Lung (tissue), 12 donors: ENCODE results near the gene VEZT. TPM values are rescaled to one million over a fixed set of nuclear protein-coding genes. Genes with fewer than 3 reads are reported as not detected.

Experiments
- ATAC-seq: fragments of 200-7000 bp; cut with Tn5 transposase; one replicate; pipeline ENCODE4 v1.9.1; 2020; ENCODE audit warnings: moderate number of reproducible peaks; ENCODE audit not compliant: insufficient read depth, low FRiP score
- DNase-seq, 3 donors: peaks; one replicate each; pipeline ENCODE4 v3.0.0-alpha.2; 2013 to 2017
- H3K27ac ChIP-seq, 2 donors: one replicate each; pipeline ENCODE4 v1.5.1; 2013; ENCODE audit warnings: mild to moderate bottlenecking in 2 of 2, moderate library complexity in 2 of 2, control low read depth in 1 of 2, inconsistent platforms in 1 of 2, low read depth in 1 of 2, low read length in 1 of 2
- H3K27me3 ChIP-seq, 3 donors: one replicate each; pipeline ENCODE4 v1.5.1; 2013; ENCODE audit warnings: low read length in 2 of 3; ENCODE audit not compliant: control insufficient read depth in 3 of 3, insufficient read depth in 3 of 3
- H3K36me3 ChIP-seq, 4 donors: one replicate each; pipeline ENCODE4 v1.5.1; 2013; ENCODE audit warnings: low read length in 4 of 4, mild to moderate bottlenecking in 1 of 4, moderate library complexity in 1 of 4; ENCODE audit not compliant: control insufficient read depth in 4 of 4, insufficient read depth in 4 of 4
- H3K4me1 ChIP-seq, 5 donors: one replicate each; pipeline ENCODE4 v1.5.1; 2013; ENCODE audit warnings: low read length in 5 of 5, mild to moderate bottlenecking in 2 of 5, moderate library complexity in 1 of 5; ENCODE audit not compliant: control insufficient read depth in 5 of 5, insufficient read depth in 5 of 5
- H3K4me3 ChIP-seq: one replicate; pipeline ENCODE4 v1.5.1; 2013; ENCODE audit warnings: mild to moderate bottlenecking, control low read depth, moderate library complexity
- H3K9ac ChIP-seq, 2 donors: one replicate each; pipeline ENCODE4 v1.5.1; 2013; ENCODE audit warnings: low read length in 2 of 2, control low read depth in 1 of 2; ENCODE audit not compliant: insufficient read depth in 1 of 2
- H3K9me3 ChIP-seq, 4 donors: one replicate each; pipeline ENCODE4 v1.5.1; 2013; ENCODE audit warnings: low read length in 3 of 4, mild to moderate bottlenecking in 1 of 4, moderate library complexity in 1 of 4; ENCODE audit not compliant: control insufficient read depth in 4 of 4, insufficient read depth in 3 of 4
- WGBS, 2 donors: extraction: QIAGEN DNeasy Blood & Tissue Kit; methylation state at CpG; one replicate each; pipeline ENCODE4 v1.1.7; 2013; 5-methylcytosine and 5-hydroxymethylcytosine counted together
- polyA plus RNA-seq, 2 donors: library from polyadenylated mRNA; stranded (reverse); fragments of 200-250 nt; gene quantifications; one replicate each; pipeline ENCODE4 v1.2.1, GENCODE V29; 2013
- total RNA-seq, 2 donors: library from RNA; depleted of rRNA in 1 of 2; stranded (reverse); fragments of >200 nt in 1 of 2; gene quantifications; one replicate each; pipeline ENCODE4 v1.2.1, GENCODE V29; 2014 to 2021
- TF ChIP-seq, protein P1 (sequence below): IDR thresholded peaks from 2 replicates; pipeline ENCODE4 v1.5.1; 2012; ENCODE audit warnings: mild to moderate bottlenecking; ENCODE audit errors: control extremely low read depth, extremely low read depth
- donor health status: control.
- donor health status: control.
- donor health status: Bipolar disorder and iron deficiency.
- donor health status: healthy.
- donor health status: DM: yes; HTN: yes; CAD: no.

Gene VEZT
- total and polyA plus RNA-seq, 4 donors: 28.6 to 144 (median 47.3) TPM

DNA sequence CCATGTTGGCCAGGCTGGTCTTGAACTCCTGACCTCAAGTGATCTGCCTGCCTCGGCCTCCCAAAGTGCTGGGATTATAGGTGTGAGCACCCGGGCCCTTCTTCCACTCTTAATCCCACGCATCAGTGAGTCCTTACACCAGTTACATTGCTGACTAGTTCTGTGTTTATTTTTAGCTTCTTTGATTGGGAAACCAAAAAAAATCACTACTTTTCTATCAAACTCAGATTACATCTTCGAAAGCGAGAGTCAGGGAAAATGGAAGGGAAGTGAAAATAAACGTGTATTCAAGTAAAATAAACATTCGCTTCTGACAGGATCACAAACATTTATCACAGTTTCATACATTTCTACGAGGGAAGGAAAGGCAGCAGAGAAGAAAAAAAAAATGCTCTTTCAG lies 32.5 kb upstream of the VEZT start:
- H3K27ac ChIP-seq: no peak overlapping the region
- DNase-seq (no peak), ATAC-seq (no peak)
- peaks cover 0 to 2% (median 0%) of the 10 kb centered on the region in 4 donors for H3K36me3 ChIP-seq
- no peaks in the 10 kb centered on the region for H3K27me3 ChIP-seq
- TF ChIP-seq, protein P1, sequence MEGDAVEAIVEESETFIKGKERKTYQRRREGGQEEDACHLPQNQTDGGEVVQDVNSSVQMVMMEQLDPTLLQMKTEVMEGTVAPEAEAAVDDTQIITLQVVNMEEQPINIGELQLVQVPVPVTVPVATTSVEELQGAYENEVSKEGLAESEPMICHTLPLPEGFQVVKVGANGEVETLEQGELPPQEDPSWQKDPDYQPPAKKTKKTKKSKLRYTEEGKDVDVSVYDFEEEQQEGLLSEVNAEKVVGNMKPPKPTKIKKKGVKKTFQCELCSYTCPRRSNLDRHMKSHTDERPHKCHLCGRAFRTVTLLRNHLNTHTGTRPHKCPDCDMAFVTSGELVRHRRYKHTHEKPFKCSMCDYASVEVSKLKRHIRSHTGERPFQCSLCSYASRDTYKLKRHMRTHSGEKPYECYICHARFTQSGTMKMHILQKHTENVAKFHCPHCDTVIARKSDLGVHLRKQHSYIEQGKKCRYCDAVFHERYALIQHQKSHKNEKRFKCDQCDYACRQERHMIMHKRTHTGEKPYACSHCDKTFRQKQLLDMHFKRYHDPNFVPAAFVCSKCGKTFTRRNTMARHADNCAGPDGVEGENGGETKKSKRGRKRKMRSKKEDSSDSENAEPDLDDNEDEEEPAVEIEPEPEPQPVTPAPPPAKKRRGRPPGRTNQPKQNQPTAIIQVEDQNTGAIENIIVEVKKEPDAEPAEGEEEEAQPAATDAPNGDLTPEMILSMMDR: no peak
- no peak overlapping the region for H3K4me3 ChIP-seq
- H3K9me3 ChIP-seq: no peaks in the 10 kb centered on the region
- WGBS, 2 donors: 56 to 65% methylated on average over 8 of the region's 8 CpGs
- H3K4me1 ChIP-seq: peaks cover 0 to 2% (median 0%) of the 10 kb centered on the region in 5 donors
- H3K9ac ChIP-seq: no peak overlapping the region

DNA sequence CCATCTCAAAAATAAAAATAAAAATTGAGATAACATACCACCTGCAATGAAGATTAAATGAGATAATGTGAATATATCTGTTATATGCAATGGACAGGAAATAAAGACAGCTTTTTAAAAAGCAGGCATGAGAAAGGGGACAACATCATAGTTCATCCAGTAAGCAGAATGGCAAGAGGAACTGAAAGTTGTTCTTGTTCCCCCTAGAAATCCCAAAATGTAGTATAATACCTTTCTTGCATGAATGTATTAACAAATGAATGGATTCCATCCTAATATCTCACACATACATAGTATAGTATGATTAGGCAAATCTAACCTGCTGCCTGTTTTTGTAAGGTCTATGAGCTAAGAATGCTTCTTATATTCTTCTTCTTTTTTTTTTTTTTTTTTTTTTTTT lies 31.8 kb upstream of the VEZT start:
- peaks cover 0 to 2% (median 0%) of the 10 kb centered on the region in 4 donors for H3K36me3 ChIP-seq
- H3K4me3 ChIP-seq: no peak overlapping the region
- TF ChIP-seq, protein P1: no peak
- DNase-seq: no peak
- H3K27ac ChIP-seq: no peak overlapping the region
- no peaks in the 10 kb centered on the region for H3K27me3 ChIP-seq
- no peak for ATAC-seq
- no peak overlapping the region for H3K9ac ChIP-seq
- peaks cover 0 to 2% (median 0%) of the 10 kb centered on the region in 5 donors for H3K4me1 ChIP-seq
- no peaks in the 10 kb centered on the region for H3K9me3 ChIP-seq

DNA sequence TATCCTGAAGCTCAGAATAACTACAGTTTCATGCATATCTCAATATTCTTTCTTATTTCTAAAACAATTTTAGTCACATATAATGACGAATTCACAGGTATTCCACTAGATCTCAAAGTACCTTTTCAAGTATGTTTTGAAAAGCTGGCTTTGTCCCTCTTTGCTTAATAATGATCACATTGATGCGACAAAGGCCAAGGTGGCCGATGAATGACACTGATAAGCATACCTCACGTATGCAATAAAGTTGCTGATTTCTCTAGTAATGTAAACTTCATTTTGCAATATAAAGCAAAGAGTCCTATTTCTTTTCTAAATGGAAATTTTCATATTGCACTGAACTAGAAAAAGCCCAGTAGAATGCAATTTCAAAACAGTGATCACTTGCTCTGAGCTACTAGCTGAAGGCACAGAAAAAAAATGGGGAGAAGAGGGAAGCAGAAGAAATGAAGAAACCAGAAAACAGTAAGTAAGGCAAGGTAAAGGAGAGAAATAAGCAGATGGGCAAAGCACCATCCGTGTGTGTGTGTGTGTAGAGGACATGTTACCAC lies 29.7 kb upstream of the VEZT start:
- TF ChIP-seq, protein P1: no peak

More for the DNA sequence above, 29.7 kb upstream of the VEZT start:
- no peak overlapping the region for H3K27ac ChIP-seq
- no peak for ATAC-seq
- peaks cover 0 to 2% (median 0%) of the 10 kb centered on the region in 4 donors for H3K36me3 ChIP-seq
- no peaks in the 10 kb centered on the region for H3K27me3 ChIP-seq
- H3K4me3 ChIP-seq: no peak overlapping the region
- H3K9ac ChIP-seq: no peak overlapping the region
- H3K4me1 ChIP-seq: peaks cover 0 to 7% (median 0%) of the 10 kb centered on the region in 5 donors
- DNase-seq: no peak
- no peaks in the 10 kb centered on the region for H3K9me3 ChIP-seq
- WGBS, 2 donors: 82 to 83% methylated on average over 5 of the region's 5 CpGs
